Measurements from ENCODE around the gene TTC34.

Gene TTC34

GRCh38 chr1:2812939-2813653 lies 11.6 kb upstream of the TTC34 start:
- DNase-seq (ENCODE audit: low spot score) = no peak

- DNase-seq (ENCODE audit: low spot score) = no peak
These were observed 10.6 kb upstream of the TTC34 start for GRCh38 chr1:2812136-2812535.

GRCh38 chr1:2811533-2811918 lies 10.0 kb upstream of the TTC34 start:
- no peak for DNase-seq (ENCODE audit: low spot score)

- no peak for DNase-seq (ENCODE audit: low spot score)
These were observed 9.5 kb upstream of the TTC34 start for GRCh38 chr1:2810899-2811532.

- DNase-seq (ENCODE audit: low spot score) = no peak
These were observed 8.8 kb upstream of the TTC34 start for GRCh38 chr1:2810281-2810680.

GRCh38 chr1:2809656-2810055 lies 8.2 kb upstream of the TTC34 start:
- DNase-seq (ENCODE audit: low spot score) = no peak

GRCh38 chr1:2808831-2809605 lies 7.5 kb upstream of the TTC34 start:
- DNase-seq (ENCODE audit: low spot score) = no peak

GRCh38 chr1:2808386-2808705 lies 6.9 kb upstream of the TTC34 start:
- no peak for DNase-seq (ENCODE audit: low spot score)

GRCh38 chr1:2807678-2808385 lies 6.3 kb upstream of the TTC34 start:
- no peak for DNase-seq (ENCODE audit: low spot score)

- no peak for DNase-seq (ENCODE audit: low spot score)
These were observed 5.5 kb upstream of the TTC34 start for GRCh38 chr1:2807036-2807435.

GRCh38 chr1:2806591-2806990 lies 5.1 kb upstream of the TTC34 start:
- no peak for DNase-seq (ENCODE audit: low spot score)

- DNase-seq (ENCODE audit: low spot score) = no peak
These were observed 4.4 kb upstream of the TTC34 start for GRCh38 chr1:2805801-2806430.

GRCh38 chr1:2804628-2805351 lies 3.3 kb upstream of the TTC34 start:
- DNase-seq (ENCODE audit: low spot score) = no peak

- DNase-seq (ENCODE audit: low spot score) = no peak
These were observed 2.6 kb upstream of the TTC34 start for GRCh38 chr1:2803931-2804627.

- no peak for DNase-seq (ENCODE audit: low spot score)
These were observed 1.8 kb upstream of the TTC34 start for GRCh38 chr1:2803086-2803930.

- no peak for DNase-seq (ENCODE audit: low spot score)
These were observed 998 bp upstream of the TTC34 start for GRCh38 chr1:2802421-2802961.

- no peak for DNase-seq (ENCODE audit: low spot score)
These were observed 447 bp downstream of the TTC34 start for GRCh38 chr1:2801046-2801445.

GRCh38 chr1:2800664-2801045 lies 838 bp downstream of the TTC34 start:
- DNase-seq (ENCODE audit: low spot score) = no peak

- DNase-seq (ENCODE audit: low spot score) = no peak
These were observed 1.5 kb downstream of the TTC34 start for GRCh38 chr1:2799811-2800663.

Measured in ecto neural progenitor cell (in vitro differentiated cells).